GM21423 (cell line): ENCODE data around the gene OR10D3.
A peak's percentile ranks its signal among the peaks of the same experiment; 100 is the strongest.
"Not testable (repeated sequence)": the region's sequence is repeated elsewhere in the genome, so short reads cannot be mapped to it uniquely, and the experiment has no call there.

Source experiments
- ATAC-seq: cut with Tn5 transposase; IDR thresholded peaks from one replicate; pipeline ENCODE4 v1.9.1; 2021; ENCODE audit warnings: mild to moderate bottlenecking, moderate library complexity; ENCODE audit not compliant: unreplicated experiment

Gene OR10D3

GRCh38 chr11:124194293-124195188, 11.4 kb downstream of the OR10D3 start:
- no peak for ATAC-seq

- peak; percentile 67 for ATAC-seq
Measured at GRCh38 chr11:124195189-124195734, 12.1 kb downstream of the OR10D3 start.

- ATAC-seq = no peak
Measured at GRCh38 chr11:124197999-124198398, 14.9 kb downstream of the OR10D3 start.

- no peak for ATAC-seq
Measured at GRCh38 chr11:124198897-124199296, 15.8 kb downstream of the OR10D3 start.

- ATAC-seq = no peak
Measured at GRCh38 chr11:124199702-124200101, 16.6 kb downstream of the OR10D3 start.

GRCh38 chr11:124200671-124201070, 17.5 kb downstream of the OR10D3 start:
- ATAC-seq = no peak

GRCh38 chr11:124202951-124203350, 19.8 kb downstream of the OR10D3 start:
- ATAC-seq = no peak

GRCh38 chr11:124204008-124204407, 20.9 kb downstream of the OR10D3 start:
- no peak for ATAC-seq

GRCh38 chr11:124207102-124207792, 24.1 kb downstream of the OR10D3 start:
- no peak for ATAC-seq

- no peak for ATAC-seq
Measured at GRCh38 chr11:124209824-124210357, 26.7 kb downstream of the OR10D3 start.

- no peak for ATAC-seq
Measured at GRCh38 chr11:124210421-124210820, 27.3 kb downstream of the OR10D3 start.

GRCh38 chr11:124211321-124211720, 28.2 kb downstream of the OR10D3 start:
- ATAC-seq = no peak

GRCh38 chr11:124214027-124214426, 30.9 kb downstream of the OR10D3 start:
- no peak for ATAC-seq

- ATAC-seq = no peak
Measured at GRCh38 chr11:124219126-124219525, 36.0 kb downstream of the OR10D3 start.

GRCh38 chr11:124222407-124222806, 39.3 kb downstream of the OR10D3 start:
- no peak for ATAC-seq

- ATAC-seq = not testable (repeated sequence)
Measured at GRCh38 chr11:124224618-124225423, 41.7 kb downstream of the OR10D3 start.

GRCh38 chr11:124225471-124225870, 42.3 kb downstream of the OR10D3 start:
- ATAC-seq = no peak

GRCh38 chr11:124233376-124233775, 50.2 kb downstream of the OR10D3 start:
- ATAC-seq = no peak
